Measurements from ENCODE around the gene HS3ST3B1.
A peak's percentile ranks its signal among the peaks of the same experiment; 100 is the strongest.

The HS3ST3B1 gene

GRCh38 chr17:14300575-14301278, at the start of gene HS3ST3B1:
TSS of gene HS3ST3B1 (plus strand) at chr17:14301081. CDS start at chr17:14301519, 438 bp downstream.
- peak; percentile 96 for DNase-seq (ENCODE audit: low spot score)

- no peak for DNase-seq (ENCODE audit: low spot score)
Measured at GRCh38 chr17:14261406-14261805, 39.5 kb upstream of the HS3ST3B1 start.

- no peak for DNase-seq (ENCODE audit: low spot score)
Measured at GRCh38 chr17:14268264-14268663, 32.6 kb upstream of the HS3ST3B1 start.

- DNase-seq (ENCODE audit: low spot score), result no peak
Measured at GRCh38 chr17:14269473-14269872, 31.4 kb upstream of the HS3ST3B1 start.

- no peak for DNase-seq (ENCODE audit: low spot score)
Measured at GRCh38 chr17:14270508-14270907, 30.4 kb upstream of the HS3ST3B1 start.

- DNase-seq (ENCODE audit: low spot score), result no peak
Measured at GRCh38 chr17:14276535-14277250, 24.2 kb upstream of the HS3ST3B1 start.

GRCh38 chr17:14281530-14281929, 19.4 kb upstream of the HS3ST3B1 start:
- no peak for DNase-seq (ENCODE audit: low spot score)

- no peak for DNase-seq (ENCODE audit: low spot score)
Measured at GRCh38 chr17:14282726-14283125, 18.2 kb upstream of the HS3ST3B1 start.

GRCh38 chr17:14289162-14289561, 11.7 kb upstream of the HS3ST3B1 start:
- DNase-seq (ENCODE audit: low spot score), result no peak

- DNase-seq (ENCODE audit: low spot score), result no peak
Measured at GRCh38 chr17:14294876-14295275, 6.0 kb upstream of the HS3ST3B1 start.

- no peak for DNase-seq (ENCODE audit: low spot score)
Measured at GRCh38 chr17:14295676-14296075, 5.2 kb upstream of the HS3ST3B1 start.

GRCh38 chr17:14296166-14296910, 4.5 kb upstream of the HS3ST3B1 start:
- DNase-seq (ENCODE audit: low spot score), result no peak

GRCh38 chr17:14297161-14297851, 3.6 kb upstream of the HS3ST3B1 start:
- no peak for DNase-seq (ENCODE audit: low spot score)

- no peak for DNase-seq (ENCODE audit: low spot score)
Measured at GRCh38 chr17:14298221-14298946, 2.5 kb upstream of the HS3ST3B1 start.

- no peak for DNase-seq (ENCODE audit: low spot score)
Measured at GRCh38 chr17:14298947-14299279, 2.0 kb upstream of the HS3ST3B1 start.

- DNase-seq (ENCODE audit: low spot score), result no peak
Measured at GRCh38 chr17:14299280-14300141, 1.4 kb upstream of the HS3ST3B1 start.

- peak; percentile 46 for DNase-seq (ENCODE audit: low spot score)
Measured at GRCh38 chr17:14301279-14302090, 604 bp downstream of the HS3ST3B1 start.

- DNase-seq (ENCODE audit: low spot score), result no peak
Measured at GRCh38 chr17:14302091-14302430, 1.2 kb downstream of the HS3ST3B1 start.

GRCh38 chr17:14302431-14303099, 1.7 kb downstream of the HS3ST3B1 start:
- DNase-seq (ENCODE audit: low spot score), result peak; percentile 80

Measured in LoVo (cell line).